Astrocyte (in vitro differentiated cells and primary cell): Measurements from ENCODE around the gene PPM1G. TPM values are rescaled to one million over a fixed set of nuclear protein-coding genes. Genes with fewer than 3 reads are reported as not detected.

Source experiments
- DNase-seq: peaks from one replicate; pipeline ENCODE4 v3.0.0-alpha.2; 2010; ENCODE audit warnings: low read depth
- FAIRE-seq: peaks from 2 replicates; lab custom pipeline; 2011; peaks lifted over from hg19 to GRCh38; lab: Jason Lieb, UNC
- H2AFZ ChIP-seq: 2 replicates; pipeline ENCODE4 v1.6.0; 2012; ENCODE audit warnings: low read depth, low read length, inconsistent platforms
- H3K27ac ChIP-seq: 2 replicates; pipeline ENCODE4 v1.5.1; 2011; ENCODE audit warnings: low read depth, low read length, inconsistent platforms
- H3K27me3 ChIP-seq: 2 replicates; pipeline ENCODE4 v1.6.0; 2011; ENCODE audit warnings: low read length, inconsistent platforms; ENCODE audit not compliant: insufficient read depth
- H3K36me3 ChIP-seq: 2 replicates; pipeline ENCODE4 v1.5.1; 2011; ENCODE audit warnings: low read length, inconsistent platforms; ENCODE audit not compliant: insufficient read depth
- H3K4me1 ChIP-seq: 2 replicates; pipeline ENCODE4 v1.5.1; 2011; ENCODE audit warnings: low read length, inconsistent platforms; ENCODE audit not compliant: insufficient read depth
- H3K4me2 ChIP-seq: 2 replicates; pipeline ENCODE4 v1.6.0; 2012; ENCODE audit warnings: low read length, inconsistent platforms
- H3K4me3 ChIP-seq: 2 replicates; pipeline ENCODE4 v1.5.1; 2011; ENCODE audit warnings: low read depth, mild to moderate bottlenecking, low read length, inconsistent platforms; ENCODE audit not compliant: insufficient read depth
- H3K79me2 ChIP-seq: 2 replicates; pipeline ENCODE4 v1.6.0; 2012; ENCODE audit warnings: mild to moderate bottlenecking, low read length, inconsistent platforms; ENCODE audit not compliant: insufficient read depth
- H3K9ac ChIP-seq: 2 replicates; pipeline ENCODE4 v1.6.0; 2012; ENCODE audit warnings: mild to moderate bottlenecking, low read length, inconsistent platforms
- H3K9me3 ChIP-seq: 2 replicates; pipeline ENCODE4 v1.5.1; 2012; ENCODE audit warnings: low read depth, mild to moderate bottlenecking, low read length, inconsistent platforms; ENCODE audit not compliant: insufficient read depth
- H4K20me1 ChIP-seq: 2 replicates; pipeline ENCODE4 v1.6.0; 2012; ENCODE audit warnings: low read length, inconsistent platforms; ENCODE audit not compliant: insufficient read depth
- H3K27ac Mint-ChIP-seq: one replicate; pipeline ENCODE4 v1.8.0; 2021; ENCODE audit warnings: mild to moderate bottlenecking, mixed read lengths; ENCODE audit not compliant: unreplicated experiment
- H3K27me3 Mint-ChIP-seq: one replicate; pipeline ENCODE4 v1.8.0; 2021; ENCODE audit warnings: low read depth, mixed read lengths; ENCODE audit not compliant: unreplicated experiment
- H3K36me3 Mint-ChIP-seq: one replicate; pipeline ENCODE4 v1.8.0; 2021; ENCODE audit warnings: low read depth, mixed read lengths; ENCODE audit not compliant: unreplicated experiment
- H3K4me1 Mint-ChIP-seq: one replicate; pipeline ENCODE4 v1.8.0; 2021; ENCODE audit warnings: low read depth, mixed read lengths; ENCODE audit not compliant: unreplicated experiment
- H3K4me3 Mint-ChIP-seq: one replicate; pipeline ENCODE4 v1.8.0; 2021; ENCODE audit warnings: mild to moderate bottlenecking, moderate library complexity, mixed read lengths; ENCODE audit not compliant: unreplicated experiment
- H3K9me3 Mint-ChIP-seq: one replicate; pipeline ENCODE4 v1.8.0; 2021; ENCODE audit warnings: mild to moderate bottlenecking, mixed read lengths; ENCODE audit not compliant: unreplicated experiment
- EZH2 ChIP-seq: IDR thresholded peaks from 2 replicates; pipeline ENCODE4 v1.6.1; 2012; ENCODE audit warnings: mild to moderate bottlenecking, low read length, inconsistent platforms; ENCODE audit not compliant: insufficient read depth
- total RNA-seq: library from RNA; stranded (reverse); gene quantifications from 2 replicates; pipeline ENCODE4 v1.2.1, GENCODE V29; 2021
- TF ChIP-seq, protein P1 (sequence below): IDR thresholded peaks from 2 replicates; pipeline ENCODE4 v1.5.1; 2011; ENCODE audit warnings: low read depth, mild to moderate bottlenecking, inconsistent platforms, low read length, moderate library complexity; ENCODE audit not compliant: insufficient read depth

PPM1G gene
- total RNA-seq, 1 donor from 2014 or later = 79.0 TPM

DNA sequence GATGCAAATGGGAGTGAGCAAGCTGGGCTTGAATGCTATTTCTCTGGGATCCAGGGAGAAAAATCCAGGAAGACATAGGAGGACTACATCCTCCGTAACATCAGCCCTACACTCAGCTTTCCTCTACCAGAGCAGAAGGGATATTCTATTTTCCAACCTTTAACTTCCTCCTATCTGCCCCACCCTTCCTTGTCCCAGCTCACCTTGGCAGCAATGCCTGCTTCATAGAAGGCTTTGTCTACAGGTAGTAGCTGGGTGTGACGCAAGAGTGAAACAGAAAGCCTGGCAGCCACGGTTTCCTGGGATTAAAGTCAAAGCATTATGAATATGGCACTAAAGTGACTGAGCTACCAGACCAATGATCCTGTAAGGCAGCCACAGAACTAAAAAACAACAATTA is 36.7 kb upstream of the PPM1G start:
- Mint-ChIP-seq H3K27ac (no peak overlapping the region), H3K4me3 (no peak overlapping the region), H3K27me3 (no peaks in the 10 kb centered on the region), H3K4me1 (no peaks in the 10 kb centered on the region), H3K36me3 (peaks cover 29% of the 10 kb centered on the region), H3K9me3 (no peaks in the 10 kb centered on the region)
- Histone ChIP-seq H4K20me1 (peaks cover 8% of the 10 kb centered on the region), H3K4me1 (no peaks in the 10 kb centered on the region), H3K4me3 (no peak overlapping the region), H3K4me2 (no peak overlapping the region), H3K79me2 (no peaks in the 10 kb centered on the region), H3K27ac (no peak overlapping the region), H3K27me3 (no peaks in the 10 kb centered on the region), H3K9me3 (no peaks in the 10 kb centered on the region), H2AFZ (no peak overlapping the region), H3K9ac (no peak overlapping the region), H3K36me3 (peaks cover 15% of the 10 kb centered on the region)
- DNase-seq = no peak
- no peak for FAIRE-seq
- TF ChIP-seq EZH2 = no peak
- TF ChIP-seq, protein P1, sequence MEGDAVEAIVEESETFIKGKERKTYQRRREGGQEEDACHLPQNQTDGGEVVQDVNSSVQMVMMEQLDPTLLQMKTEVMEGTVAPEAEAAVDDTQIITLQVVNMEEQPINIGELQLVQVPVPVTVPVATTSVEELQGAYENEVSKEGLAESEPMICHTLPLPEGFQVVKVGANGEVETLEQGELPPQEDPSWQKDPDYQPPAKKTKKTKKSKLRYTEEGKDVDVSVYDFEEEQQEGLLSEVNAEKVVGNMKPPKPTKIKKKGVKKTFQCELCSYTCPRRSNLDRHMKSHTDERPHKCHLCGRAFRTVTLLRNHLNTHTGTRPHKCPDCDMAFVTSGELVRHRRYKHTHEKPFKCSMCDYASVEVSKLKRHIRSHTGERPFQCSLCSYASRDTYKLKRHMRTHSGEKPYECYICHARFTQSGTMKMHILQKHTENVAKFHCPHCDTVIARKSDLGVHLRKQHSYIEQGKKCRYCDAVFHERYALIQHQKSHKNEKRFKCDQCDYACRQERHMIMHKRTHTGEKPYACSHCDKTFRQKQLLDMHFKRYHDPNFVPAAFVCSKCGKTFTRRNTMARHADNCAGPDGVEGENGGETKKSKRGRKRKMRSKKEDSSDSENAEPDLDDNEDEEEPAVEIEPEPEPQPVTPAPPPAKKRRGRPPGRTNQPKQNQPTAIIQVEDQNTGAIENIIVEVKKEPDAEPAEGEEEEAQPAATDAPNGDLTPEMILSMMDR = no peak

DNA sequence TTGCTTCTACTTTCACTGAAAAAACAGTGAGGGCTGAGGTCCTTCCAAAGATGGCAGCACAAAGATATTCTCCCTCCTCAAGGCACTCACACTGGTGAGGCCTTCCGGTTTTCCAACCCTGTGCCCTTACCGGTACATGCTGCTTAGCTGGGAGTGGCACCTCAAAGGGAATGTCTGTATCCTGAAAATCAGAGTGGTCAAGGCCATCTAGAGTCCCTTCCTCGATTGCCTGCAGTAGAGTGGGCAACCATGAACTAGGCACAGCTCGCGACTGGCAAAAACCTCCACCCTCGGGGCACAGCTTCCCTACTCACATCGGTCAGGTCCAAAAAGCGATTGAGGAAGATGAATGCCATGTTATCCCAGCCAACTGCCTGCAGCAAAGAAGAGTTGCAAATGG is 36.2 kb upstream of the PPM1G start:
- Histone ChIP-seq H3K4me1 (no peaks in the 10 kb centered on the region), H3K9ac (no peak overlapping the region), H2AFZ (no peak overlapping the region), H3K36me3 (peaks cover 20% of the 10 kb centered on the region), H3K79me2 (no peaks in the 10 kb centered on the region), H3K4me3 (no peak overlapping the region), H3K27me3 (no peaks in the 10 kb centered on the region), H3K4me2 (no peak overlapping the region), H3K9me3 (no peaks in the 10 kb centered on the region), H4K20me1 (peaks cover 12% of the 10 kb centered on the region), H3K27ac (no peak overlapping the region)
- Mint-ChIP-seq H3K36me3 (peaks cover 32% of the 10 kb centered on the region), H3K9me3 (no peaks in the 10 kb centered on the region), H3K4me1 (peaks cover 2% of the 10 kb centered on the region), H3K4me3 (no peak overlapping the region), H3K27ac (no peak overlapping the region), H3K27me3 (no peaks in the 10 kb centered on the region)
- DNase-seq = no peak
- no peak for FAIRE-seq
- TF ChIP-seq, protein P1 = no peak
- TF ChIP-seq EZH2 = no peak

DNA sequence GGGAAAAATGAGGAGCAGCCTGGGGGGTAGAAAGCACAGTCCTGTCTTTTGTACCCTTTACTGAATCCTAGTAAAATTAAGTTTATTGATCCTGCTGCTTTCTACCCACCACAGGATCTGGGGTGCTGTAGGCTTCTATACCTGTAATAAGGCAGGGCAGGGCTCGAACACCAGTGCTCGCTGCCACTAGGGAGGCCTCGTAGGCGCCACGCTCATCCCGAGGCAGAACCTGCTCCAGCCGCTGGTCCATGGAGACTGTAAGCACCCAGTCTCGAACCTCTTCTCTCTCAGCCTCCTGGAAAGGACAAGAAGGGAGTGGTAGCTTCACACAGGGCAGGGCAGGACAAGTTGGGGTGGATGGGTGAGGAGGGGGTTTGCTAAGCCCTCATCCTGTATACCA is 35.8 kb upstream of the PPM1G start:
- H3K4me1 Mint-ChIP-seq = peaks cover 2% of the 10 kb centered on the region
- peaks cover 36% of the 10 kb centered on the region for H3K36me3 Mint-ChIP-seq
- H3K9ac ChIP-seq = no peak overlapping the region
- H3K27me3 ChIP-seq = no peaks in the 10 kb centered on the region
- no peak overlapping the region for H3K4me2 ChIP-seq
- DNase-seq = no peak
- H3K36me3 ChIP-seq = peaks cover 24% of the 10 kb centered on the region
- H3K79me2 ChIP-seq = no peaks in the 10 kb centered on the region
- H3K4me3 ChIP-seq = no peak overlapping the region
- H3K9me3 Mint-ChIP-seq = no peaks in the 10 kb centered on the region
- H2AFZ ChIP-seq = no peak overlapping the region
- H4K20me1 ChIP-seq = peaks cover 16% of the 10 kb centered on the region
- no peaks in the 10 kb centered on the region for H3K9me3 ChIP-seq
- FAIRE-seq = no peak
- no peaks in the 10 kb centered on the region for H3K27me3 Mint-ChIP-seq
- TF ChIP-seq EZH2 = no peak
- TF ChIP-seq, protein P1 = no peak
- H3K4me1 ChIP-seq = no peaks in the 10 kb centered on the region
- no peak overlapping the region for H3K27ac ChIP-seq
- no peak overlapping the region for H3K27ac Mint-ChIP-seq
- H3K4me3 Mint-ChIP-seq = no peak overlapping the region
